ENCODE data around the gene INPP5A. TPM values are rescaled to one million over a fixed set of nuclear protein-coding genes. Genes with fewer than 3 reads are reported as not detected.

The INPP5A gene
- total and polyA plus RNA-seq, 10 of the 15 experiments (the other 5 are each of a cell fraction or from before 2014, with no cell fraction given), result 0.52 to 15.0 (median 6.3) TPM

DNA sequence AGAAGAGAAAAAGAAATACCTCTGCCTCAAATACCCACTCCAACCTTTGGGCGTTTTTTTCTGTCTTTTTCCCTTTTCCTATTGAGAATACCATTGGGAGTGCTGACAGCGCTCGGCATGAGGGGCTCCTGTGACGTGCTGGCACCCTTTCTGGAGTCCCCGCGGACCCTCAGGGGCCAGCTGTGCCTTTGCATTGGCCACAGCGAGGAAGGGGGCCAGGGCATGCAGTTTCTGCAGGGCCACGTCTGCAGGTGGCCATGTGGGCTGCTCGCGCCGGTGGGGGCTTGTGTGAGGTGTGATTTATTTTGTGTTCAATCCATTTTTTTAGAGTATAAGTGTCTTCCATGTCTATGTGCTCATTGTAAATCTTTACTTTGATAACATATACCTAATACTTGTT, 57.4 kb downstream of the INPP5A start (continued):
- TF ChIP-seq, protein P1, sequence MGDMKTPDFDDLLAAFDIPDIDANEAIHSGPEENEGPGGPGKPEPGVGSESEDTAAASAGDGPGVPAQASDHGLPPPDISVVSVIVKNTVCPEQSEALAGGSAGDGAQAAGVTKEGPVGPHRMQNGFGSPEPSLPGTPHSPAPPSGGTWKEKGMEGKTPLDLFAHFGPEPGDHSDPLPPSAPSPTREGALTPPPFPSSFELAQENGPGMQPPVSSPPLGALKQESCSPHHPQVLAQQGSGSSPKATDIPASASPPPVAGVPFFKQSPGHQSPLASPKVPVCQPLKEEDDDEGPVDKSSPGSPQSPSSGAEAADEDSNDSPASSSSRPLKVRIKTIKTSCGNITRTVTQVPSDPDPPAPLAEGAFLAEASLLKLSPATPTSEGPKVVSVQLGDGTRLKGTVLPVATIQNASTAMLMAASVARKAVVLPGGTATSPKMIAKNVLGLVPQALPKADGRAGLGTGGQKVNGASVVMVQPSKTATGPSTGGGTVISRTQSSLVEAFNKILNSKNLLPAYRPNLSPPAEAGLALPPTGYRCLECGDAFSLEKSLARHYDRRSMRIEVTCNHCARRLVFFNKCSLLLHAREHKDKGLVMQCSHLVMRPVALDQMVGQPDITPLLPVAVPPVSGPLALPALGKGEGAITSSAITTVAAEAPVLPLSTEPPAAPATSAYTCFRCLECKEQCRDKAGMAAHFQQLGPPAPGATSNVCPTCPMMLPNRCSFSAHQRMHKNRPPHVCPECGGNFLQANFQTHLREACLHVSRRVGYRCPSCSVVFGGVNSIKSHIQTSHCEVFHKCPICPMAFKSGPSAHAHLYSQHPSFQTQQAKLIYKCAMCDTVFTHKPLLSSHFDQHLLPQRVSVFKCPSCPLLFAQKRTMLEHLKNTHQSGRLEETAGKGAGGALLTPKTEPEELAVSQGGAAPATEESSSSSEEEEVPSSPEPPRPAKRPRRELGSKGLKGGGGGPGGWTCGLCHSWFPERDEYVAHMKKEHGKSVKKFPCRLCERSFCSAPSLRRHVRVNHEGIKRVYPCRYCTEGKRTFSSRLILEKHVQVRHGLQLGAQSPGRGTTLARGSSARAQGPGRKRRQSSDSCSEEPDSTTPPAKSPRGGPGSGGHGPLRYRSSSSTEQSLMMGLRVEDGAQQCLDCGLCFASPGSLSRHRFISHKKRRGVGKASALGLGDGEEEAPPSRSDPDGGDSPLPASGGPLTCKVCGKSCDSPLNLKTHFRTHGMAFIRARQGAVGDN (IDR thresholded peaks at IDR 0.05), result no peak
- no peak for TF ChIP-seq ZNF24 (IDR thresholded peaks at IDR 0.05)

DNA sequence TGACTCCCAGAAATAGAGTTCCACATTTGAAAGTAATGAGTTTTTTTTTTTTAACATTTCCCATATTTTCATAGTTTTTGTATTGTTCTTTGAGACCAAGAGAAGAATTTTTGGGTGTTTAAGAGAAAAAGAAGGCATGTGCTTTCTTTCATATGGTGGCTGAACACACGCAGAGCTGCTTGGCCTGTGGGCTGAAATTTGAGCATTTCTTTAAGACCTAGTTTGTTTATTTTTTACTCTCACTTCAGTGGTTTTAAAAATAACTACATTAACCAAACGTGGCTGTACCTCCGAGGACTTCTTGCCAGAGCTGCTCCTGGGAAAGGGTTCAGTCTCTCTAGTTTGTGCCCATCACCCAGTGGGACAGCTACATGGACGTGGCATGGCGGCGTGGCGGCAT, 58.3 kb downstream of the INPP5A start:
- ChIA-PET SMC1A (ENCODE audit: uncharacterized antibody, unreplicated experiment) (interaction anchor here (0.7 to 4.5 kb wide), 4 partner anchors 21 to 56 kb away, joined by 3 to 62 read pairs (median 10); no protein-coding TSS in a partner anchor), CTCF (interaction anchor here (2.4 kb wide), 1 partner anchor 56 kb away, joined by 7 read pairs; no protein-coding TSS in a partner anchor), RAD21 (ENCODE audit: unreplicated experiment) (interaction anchor here (0.9 to 4.7 kb wide), 4 partner anchors 20 to 137 kb away, joined by 4 to 25 read pairs (median 4); no protein-coding TSS in a partner anchor), POLR2A (interaction anchor here (0.7 kb wide), 2 partner anchors 24 to 36 kb away, joined by 3 to 4 read pairs; no protein-coding TSS in a partner anchor)
- in situ Hi-C loops (cut with MboI), result no loop called here
- 51% methylated on average over 7 of the region's 7 CpGs for WGBS (ENCODE audit: insufficient coverage, insufficient replicate concordance, low lambda C conversion rate, missing lambda C conversion rate)
- ATAC-seq, result no peak
- no peak for DNase-seq (ENCODE audit: low read depth, low spot score)
- Histone ChIP-seq H3K9me3 (replicated peaks; ENCODE audit: control insufficient read depth, insufficient read depth, low read length) (peaks cover 11% of the 10 kb centered on the region; the same call in 2 of the 3 replicates), H3K27ac (ENCODE audit: control insufficient read depth, insufficient read depth) (no peak overlapping the region), H3K4me2 (ENCODE audit: control insufficient read depth, insufficient read depth) (no peak overlapping the region), H3K4me3 (no peak overlapping the region), H3K9ac (ENCODE audit: control insufficient read depth, insufficient read depth, low read length) (no peak overlapping the region), H4K20me1 (ENCODE audit: control insufficient read depth, insufficient read depth) (no peaks in the 10 kb centered on the region), H3K4me1 (ENCODE audit: control insufficient read depth, insufficient read depth, low read length) (peaks cover 19% of the 10 kb centered on the region), H3K27me3 (replicated peaks in 1 of 2; ENCODE audit: control insufficient read depth in 2 of 2, insufficient read depth in 2 of 2, low read length in 1 of 2) (no peaks in the 10 kb centered on the region), H3K79me2 (ENCODE audit: control insufficient read depth, insufficient read depth, low read length) (peaks cover 13% of the 10 kb centered on the region), H3K36me3 (ENCODE audit: control insufficient read depth in 2 of 2, insufficient read depth in 2 of 2, low read length in 1 of 2) (no peaks in the 10 kb centered on the region), H2AFZ (ENCODE audit: control insufficient read depth, low read depth, low read length) (no peak overlapping the region)
- no TSS peak for BruUV-seq (replicated peaks)
- intact Hi-C loops (cut with micrococcal nuclease; ENCODE audit: unreplicated experiment), result no loop called here
- no peak for FAIRE-seq
- TF ChIP-seq, protein P2, sequence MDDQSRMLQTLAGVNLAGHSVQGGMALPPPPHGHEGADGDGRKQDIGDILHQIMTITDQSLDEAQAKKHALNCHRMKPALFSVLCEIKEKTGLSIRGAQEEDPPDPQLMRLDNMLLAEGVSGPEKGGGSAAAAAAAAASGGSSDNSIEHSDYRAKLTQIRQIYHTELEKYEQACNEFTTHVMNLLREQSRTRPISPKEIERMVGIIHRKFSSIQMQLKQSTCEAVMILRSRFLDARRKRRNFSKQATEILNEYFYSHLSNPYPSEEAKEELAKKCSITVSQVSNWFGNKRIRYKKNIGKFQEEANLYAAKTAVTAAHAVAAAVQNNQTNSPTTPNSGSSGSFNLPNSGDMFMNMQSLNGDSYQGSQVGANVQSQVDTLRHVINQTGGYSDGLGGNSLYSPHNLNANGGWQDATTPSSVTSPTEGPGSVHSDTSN (IDR thresholded peaks at IDR 0.05; ENCODE audit: insufficient replicate concordance, low read depth, low read length), result no peak
- TF ChIP-seq BMI1 (IDR thresholded peaks at IDR 0.05; ENCODE audit: borderline replicate concordance) (no peak), EGR1 (IDR thresholded peaks at IDR 0.05; ENCODE audit: borderline replicate concordance in 1 of 2, low read depth in 2 of 2, low read length in 2 of 2) (no peak), ESRRA (IDR thresholded peaks at IDR 0.05; ENCODE audit: low read length) (no peak), ZBED1 (IDR thresholded peaks at IDR 0.05; ENCODE audit: borderline replicate concordance) (no peak), SP1 (IDR thresholded peaks at IDR 0.05; ENCODE audit: low read depth, low read length) (no peak), SPI1 (IDR thresholded peaks at IDR 0.05; ENCODE audit: borderline replicate concordance, insufficient read depth, low read depth, low read length) (no peak), TCF7 (IDR thresholded peaks at IDR 0.05; ENCODE audit: borderline replicate concordance) (no peak)
- TF ChIP-seq, protein P3, sequence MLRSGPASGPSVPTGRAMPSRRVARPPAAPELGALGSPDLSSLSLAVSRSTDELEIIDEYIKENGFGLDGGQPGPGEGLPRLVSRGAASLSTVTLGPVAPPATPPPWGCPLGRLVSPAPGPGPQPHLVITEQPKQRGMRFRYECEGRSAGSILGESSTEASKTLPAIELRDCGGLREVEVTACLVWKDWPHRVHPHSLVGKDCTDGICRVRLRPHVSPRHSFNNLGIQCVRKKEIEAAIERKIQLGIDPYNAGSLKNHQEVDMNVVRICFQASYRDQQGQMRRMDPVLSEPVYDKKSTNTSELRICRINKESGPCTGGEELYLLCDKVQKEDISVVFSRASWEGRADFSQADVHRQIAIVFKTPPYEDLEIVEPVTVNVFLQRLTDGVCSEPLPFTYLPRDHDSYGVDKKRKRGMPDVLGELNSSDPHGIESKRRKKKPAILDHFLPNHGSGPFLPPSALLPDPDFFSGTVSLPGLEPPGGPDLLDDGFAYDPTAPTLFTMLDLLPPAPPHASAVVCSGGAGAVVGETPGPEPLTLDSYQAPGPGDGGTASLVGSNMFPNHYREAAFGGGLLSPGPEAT (IDR thresholded peaks at IDR 0.05; ENCODE audit: low read depth), result no peak
- TF ChIP-seq, protein P4, sequence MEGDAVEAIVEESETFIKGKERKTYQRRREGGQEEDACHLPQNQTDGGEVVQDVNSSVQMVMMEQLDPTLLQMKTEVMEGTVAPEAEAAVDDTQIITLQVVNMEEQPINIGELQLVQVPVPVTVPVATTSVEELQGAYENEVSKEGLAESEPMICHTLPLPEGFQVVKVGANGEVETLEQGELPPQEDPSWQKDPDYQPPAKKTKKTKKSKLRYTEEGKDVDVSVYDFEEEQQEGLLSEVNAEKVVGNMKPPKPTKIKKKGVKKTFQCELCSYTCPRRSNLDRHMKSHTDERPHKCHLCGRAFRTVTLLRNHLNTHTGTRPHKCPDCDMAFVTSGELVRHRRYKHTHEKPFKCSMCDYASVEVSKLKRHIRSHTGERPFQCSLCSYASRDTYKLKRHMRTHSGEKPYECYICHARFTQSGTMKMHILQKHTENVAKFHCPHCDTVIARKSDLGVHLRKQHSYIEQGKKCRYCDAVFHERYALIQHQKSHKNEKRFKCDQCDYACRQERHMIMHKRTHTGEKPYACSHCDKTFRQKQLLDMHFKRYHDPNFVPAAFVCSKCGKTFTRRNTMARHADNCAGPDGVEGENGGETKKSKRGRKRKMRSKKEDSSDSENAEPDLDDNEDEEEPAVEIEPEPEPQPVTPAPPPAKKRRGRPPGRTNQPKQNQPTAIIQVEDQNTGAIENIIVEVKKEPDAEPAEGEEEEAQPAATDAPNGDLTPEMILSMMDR (IDR thresholded peaks at IDR 0.05 in 2 of 3, conservative IDR thresholded peaks at IDR 0.05 in 1 of 3; ENCODE audit: control insufficient read depth in 2 of 3, extremely low read depth in 1 of 3, insufficient read depth in 1 of 3, low read depth in 3 of 3, low read length in 3 of 3), result no peak

Measured in GM12878 (cell line).